ENCODE data around the gene DIP2A.

DIP2A gene

GRCh38 chr21:46545363-46545762 lies 86.7 kb downstream of the DIP2A start:
- no peak overlapping the region for H2AFZ ChIP-seq (ENCODE audit: low read depth)
- no peaks in the 10 kb centered on the region for H4K20me1 ChIP-seq (ENCODE audit: insufficient read depth)
- H3K9ac ChIP-seq: no peak overlapping the region
- no peaks in the 10 kb centered on the region for H3K79me2 ChIP-seq (ENCODE audit: insufficient read depth, low read depth)
- no peaks in the 10 kb centered on the region for H3K4me1 ChIP-seq (ENCODE audit: low read depth, poor library complexity, severe bottlenecking)
- H3K36me3 ChIP-seq (ENCODE audit: insufficient read depth): no peaks in the 10 kb centered on the region
- no peak overlapping the region for H3K4me3 ChIP-seq (IDR thresholded peaks at IDR 0.05; ENCODE audit: insufficient read depth, low read depth, low read length)
- TF ChIP-seq, protein P1, sequence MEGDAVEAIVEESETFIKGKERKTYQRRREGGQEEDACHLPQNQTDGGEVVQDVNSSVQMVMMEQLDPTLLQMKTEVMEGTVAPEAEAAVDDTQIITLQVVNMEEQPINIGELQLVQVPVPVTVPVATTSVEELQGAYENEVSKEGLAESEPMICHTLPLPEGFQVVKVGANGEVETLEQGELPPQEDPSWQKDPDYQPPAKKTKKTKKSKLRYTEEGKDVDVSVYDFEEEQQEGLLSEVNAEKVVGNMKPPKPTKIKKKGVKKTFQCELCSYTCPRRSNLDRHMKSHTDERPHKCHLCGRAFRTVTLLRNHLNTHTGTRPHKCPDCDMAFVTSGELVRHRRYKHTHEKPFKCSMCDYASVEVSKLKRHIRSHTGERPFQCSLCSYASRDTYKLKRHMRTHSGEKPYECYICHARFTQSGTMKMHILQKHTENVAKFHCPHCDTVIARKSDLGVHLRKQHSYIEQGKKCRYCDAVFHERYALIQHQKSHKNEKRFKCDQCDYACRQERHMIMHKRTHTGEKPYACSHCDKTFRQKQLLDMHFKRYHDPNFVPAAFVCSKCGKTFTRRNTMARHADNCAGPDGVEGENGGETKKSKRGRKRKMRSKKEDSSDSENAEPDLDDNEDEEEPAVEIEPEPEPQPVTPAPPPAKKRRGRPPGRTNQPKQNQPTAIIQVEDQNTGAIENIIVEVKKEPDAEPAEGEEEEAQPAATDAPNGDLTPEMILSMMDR (conservative IDR thresholded peaks at IDR 0.05; ENCODE audit: low read depth, low read length): no peak
- H3K4me2 ChIP-seq: no peak overlapping the region
- H3K27me3 ChIP-seq (ENCODE audit: insufficient read depth, low read depth): no peaks in the 10 kb centered on the region
- no peak overlapping the region for H3K27ac ChIP-seq

DNA sequence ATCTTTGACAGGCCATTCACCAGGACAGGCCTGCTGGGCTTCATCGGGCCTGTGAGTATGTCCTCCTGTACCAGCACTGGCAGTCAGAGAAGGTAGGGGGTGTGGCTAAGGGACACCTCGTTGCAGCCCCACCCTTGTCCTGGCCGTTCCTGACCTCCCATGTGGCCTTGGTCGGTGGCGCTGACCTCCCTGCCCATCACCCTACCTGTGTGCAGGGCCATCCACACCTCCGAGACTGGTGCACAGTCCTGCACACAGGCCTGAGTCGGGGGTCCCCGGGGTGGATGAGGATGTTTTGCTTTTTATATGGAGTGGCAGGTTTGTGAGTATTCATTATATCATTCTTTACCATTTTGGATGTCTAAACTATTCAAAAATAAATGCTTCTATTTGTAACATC lies 87.2 kb downstream of the DIP2A start:
- Histone ChIP-seq H2AFZ (ENCODE audit: low read depth) (no peak overlapping the region), H3K36me3 (ENCODE audit: insufficient read depth) (no peaks in the 10 kb centered on the region), H3K4me2 (no peak overlapping the region), H3K4me1 (ENCODE audit: low read depth, poor library complexity, severe bottlenecking) (no peaks in the 10 kb centered on the region), H3K4me3 (IDR thresholded peaks at IDR 0.05; ENCODE audit: insufficient read depth, low read depth, low read length) (no peak overlapping the region), H3K9ac (no peak overlapping the region), H3K27me3 (ENCODE audit: insufficient read depth, low read depth) (no peaks in the 10 kb centered on the region), H3K79me2 (ENCODE audit: insufficient read depth, low read depth) (no peaks in the 10 kb centered on the region), H4K20me1 (ENCODE audit: insufficient read depth) (no peaks in the 10 kb centered on the region), H3K27ac (no peak overlapping the region)
- TF ChIP-seq, protein P1 (conservative IDR thresholded peaks at IDR 0.05; ENCODE audit: low read depth, low read length): no peak

DNA sequence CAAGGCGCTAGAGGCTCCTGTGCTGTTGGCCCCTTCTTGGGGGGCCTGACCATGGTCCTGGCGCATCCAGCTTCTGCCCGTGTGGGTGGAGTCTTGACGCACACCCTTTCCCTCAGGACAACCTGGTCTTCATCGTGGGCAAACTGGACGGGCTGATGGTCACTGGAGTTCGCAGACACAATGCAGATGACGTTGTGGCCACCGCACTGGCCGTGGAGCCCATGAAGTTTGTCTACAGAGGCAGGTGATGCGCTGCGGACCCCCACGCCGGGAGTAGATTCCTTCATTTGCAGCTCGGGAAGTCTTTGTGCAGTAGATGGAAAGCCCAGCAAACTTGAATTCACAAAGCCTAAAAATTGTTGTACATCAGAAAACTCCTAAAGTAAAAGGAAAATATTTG lies 88.1 kb downstream of the DIP2A start:
- Histone ChIP-seq H3K79me2 (ENCODE audit: insufficient read depth, low read depth) (no peaks in the 10 kb centered on the region), H3K4me1 (ENCODE audit: low read depth, poor library complexity, severe bottlenecking) (no peaks in the 10 kb centered on the region), H3K9ac (no peak overlapping the region), H3K36me3 (ENCODE audit: insufficient read depth) (no peaks in the 10 kb centered on the region), H3K27me3 (ENCODE audit: insufficient read depth, low read depth) (no peaks in the 10 kb centered on the region), H4K20me1 (ENCODE audit: insufficient read depth) (no peaks in the 10 kb centered on the region), H3K27ac (no peak overlapping the region), H3K4me2 (no peak overlapping the region), H2AFZ (ENCODE audit: low read depth) (no peak overlapping the region), H3K4me3 (IDR thresholded peaks at IDR 0.05; ENCODE audit: insufficient read depth, low read depth, low read length) (no peak overlapping the region)
- TF ChIP-seq, protein P1 (conservative IDR thresholded peaks at IDR 0.05; ENCODE audit: low read depth, low read length): no peak

- no peak overlapping the region for H3K27ac ChIP-seq
- no peaks in the 10 kb centered on the region for H3K79me2 ChIP-seq (ENCODE audit: insufficient read depth, low read depth)
- no peaks in the 10 kb centered on the region for H3K27me3 ChIP-seq (ENCODE audit: insufficient read depth, low read depth)
- H4K20me1 ChIP-seq (ENCODE audit: insufficient read depth): no peaks in the 10 kb centered on the region
- H3K4me3 ChIP-seq (IDR thresholded peaks at IDR 0.05; ENCODE audit: insufficient read depth, low read depth, low read length): no peak overlapping the region
- H3K9ac ChIP-seq: no peak overlapping the region
- TF ChIP-seq, protein P1 (conservative IDR thresholded peaks at IDR 0.05; ENCODE audit: low read depth, low read length): no peak
- no peaks in the 10 kb centered on the region for H3K4me1 ChIP-seq (ENCODE audit: low read depth, poor library complexity, severe bottlenecking)
- no peak overlapping the region for H2AFZ ChIP-seq (ENCODE audit: low read depth)
- H3K36me3 ChIP-seq (ENCODE audit: insufficient read depth): no peaks in the 10 kb centered on the region
- no peak overlapping the region for H3K4me2 ChIP-seq
Observed at GRCh38 chr21:46549650-46550049, 91.0 kb downstream of the DIP2A start.
